SK-N-SH treated with all-trans-retinoic acid at 6 μM for 48 hours (cell line): ENCODE data around the gene CHRNA7.
"Not testable (repeated sequence)": the region's sequence is repeated elsewhere in the genome, so short reads cannot be mapped to it uniquely, and the experiment has no call there.

Experiments used
- ARNTL ChIP-seq: fragments of 450-650 bp; formaldehyde crosslinking; IDR thresholded peaks from 2 replicates; pipeline ENCODE4 v1.5.0; 2020; ENCODE audit warnings: low read depth, mild to moderate bottlenecking, moderate library complexity, borderline replicate concordance
- BACH2 ChIP-seq: fragments of 250-450 bp; sonication (Bioruptor Pico); IDR thresholded peaks from 2 replicates; pipeline ENCODE4 v1.9.0; 2021; ENCODE audit warnings: mild to moderate bottlenecking, borderline replicate concordance
- ISL1 ChIP-seq: fragments of 250-450 bp; sonication (Bioruptor Pico); IDR thresholded peaks from 2 replicates; pipeline ENCODE4 v2.1.2; 2022; ENCODE audit warnings: mild to moderate bottlenecking, moderate library complexity
- OSR1 ChIP-seq: fragments of 250-450 bp; sonication (Bioruptor Pico); IDR thresholded peaks from 2 replicates; pipeline ENCODE4 v1.8.0; 2022; ENCODE audit warnings: moderate library complexity, mild to moderate bottlenecking, inconsistent platforms
- RARB ChIP-seq: fragments of 250-450 bp; sonication (Bioruptor Pico); IDR thresholded peaks from 2 replicates; pipeline ENCODE4 v1.8.0; 2021; ENCODE audit warnings: mild to moderate bottlenecking, moderate library complexity
- SNAI2 ChIP-seq: fragments of 250-450 bp; sonication (Bioruptor Pico); IDR thresholded peaks from 2 replicates; pipeline ENCODE4 v1.5.0; 2020; ENCODE audit warnings: mild to moderate bottlenecking, moderate library complexity
- TOX ChIP-seq: fragments of 250-450 bp; sonication (Bioruptor Pico); IDR thresholded peaks from 2 replicates; pipeline ENCODE4 v1.8.0; 2021; ENCODE audit warnings: mild to moderate bottlenecking, moderate library complexity, borderline replicate concordance
- ZC3H10 ChIP-seq: fragments of 250-450 bp; sonication (Bioruptor Pico); IDR thresholded peaks from 2 replicates; pipeline ENCODE4 v1.5.1; 2021; ENCODE audit warnings: mild to moderate bottlenecking, moderate library complexity
- ZNF8 ChIP-seq: fragments of 450-650 bp; formaldehyde crosslinking; IDR thresholded peaks from 2 replicates; pipeline ENCODE4 v1.5.0; 2020; ENCODE audit warnings: mild to moderate bottlenecking, moderate library complexity
- TF ChIP-seq, protein P1 (sequence below): fragments of 250-450 bp; sonication (Bioruptor Pico); IDR thresholded peaks from 2 replicates; pipeline ENCODE4 v1.8.0; 2020; ENCODE audit warnings: mild to moderate bottlenecking, moderate library complexity, borderline replicate concordance
- TF ChIP-seq, protein P2 (sequence below): fragments of 250-450 bp; sonication (Bioruptor Pico); IDR thresholded peaks from 2 replicates; pipeline ENCODE4 v1.5.1; 2020; ENCODE audit warnings: low read depth, mild to moderate bottlenecking, moderate library complexity
- TF ChIP-seq, protein P3 (sequence below): fragments of 250-450 bp; sonication (Bioruptor Pico); IDR thresholded peaks from 2 replicates; pipeline ENCODE4 v1.5.0; 2020; ENCODE audit warnings: mild to moderate bottlenecking, moderate library complexity

DNA sequence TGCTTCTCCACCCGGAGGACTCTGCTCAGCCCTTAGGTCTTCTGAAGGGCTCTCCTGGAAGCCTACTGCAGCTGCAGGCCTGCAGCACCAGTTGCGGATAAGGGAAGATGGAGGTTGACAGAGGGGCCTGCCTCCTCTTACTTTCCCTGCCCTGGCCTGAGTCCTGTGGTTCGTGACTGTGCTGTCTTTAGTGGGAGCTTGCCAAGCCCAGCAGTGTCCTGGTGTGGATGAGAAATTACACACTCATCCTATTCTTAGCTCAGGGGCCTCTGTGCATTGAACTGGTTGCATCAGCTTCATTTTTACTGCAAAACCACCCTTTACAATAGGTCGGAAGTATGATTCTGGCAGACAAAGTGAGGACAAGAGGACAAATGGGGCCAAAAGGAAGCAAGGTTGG lies 163.5 kb downstream of the CHRNA7 start:
- not testable (repeated sequence) for TF ChIP-seq ARNTL (CRISPR knock-in tag); TOX; ISL1 (CRISPR knock-in tag); OSR1; RARB (CRISPR knock-in tag); BACH2 (CRISPR knock-in tag); SNAI2 (CRISPR knock-in tag); ZC3H10 (CRISPR knock-in tag); ZNF8 (CRISPR knock-in tag)
- TF ChIP-seq, protein P1, sequence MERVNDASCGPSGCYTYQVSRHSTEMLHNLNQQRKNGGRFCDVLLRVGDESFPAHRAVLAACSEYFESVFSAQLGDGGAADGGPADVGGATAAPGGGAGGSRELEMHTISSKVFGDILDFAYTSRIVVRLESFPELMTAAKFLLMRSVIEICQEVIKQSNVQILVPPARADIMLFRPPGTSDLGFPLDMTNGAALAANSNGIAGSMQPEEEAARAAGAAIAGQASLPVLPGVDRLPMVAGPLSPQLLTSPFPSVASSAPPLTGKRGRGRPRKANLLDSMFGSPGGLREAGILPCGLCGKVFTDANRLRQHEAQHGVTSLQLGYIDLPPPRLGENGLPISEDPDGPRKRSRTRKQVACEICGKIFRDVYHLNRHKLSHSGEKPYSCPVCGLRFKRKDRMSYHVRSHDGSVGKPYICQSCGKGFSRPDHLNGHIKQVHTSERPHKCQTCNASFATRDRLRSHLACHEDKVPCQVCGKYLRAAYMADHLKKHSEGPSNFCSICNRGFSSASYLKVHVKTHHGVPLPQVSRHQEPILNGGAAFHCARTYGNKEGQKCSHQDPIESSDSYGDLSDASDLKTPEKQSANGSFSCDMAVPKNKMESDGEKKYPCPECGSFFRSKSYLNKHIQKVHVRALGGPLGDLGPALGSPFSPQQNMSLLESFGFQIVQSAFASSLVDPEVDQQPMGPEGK (CRISPR knock-in tag): not testable (repeated sequence)
- TF ChIP-seq, protein P2, sequence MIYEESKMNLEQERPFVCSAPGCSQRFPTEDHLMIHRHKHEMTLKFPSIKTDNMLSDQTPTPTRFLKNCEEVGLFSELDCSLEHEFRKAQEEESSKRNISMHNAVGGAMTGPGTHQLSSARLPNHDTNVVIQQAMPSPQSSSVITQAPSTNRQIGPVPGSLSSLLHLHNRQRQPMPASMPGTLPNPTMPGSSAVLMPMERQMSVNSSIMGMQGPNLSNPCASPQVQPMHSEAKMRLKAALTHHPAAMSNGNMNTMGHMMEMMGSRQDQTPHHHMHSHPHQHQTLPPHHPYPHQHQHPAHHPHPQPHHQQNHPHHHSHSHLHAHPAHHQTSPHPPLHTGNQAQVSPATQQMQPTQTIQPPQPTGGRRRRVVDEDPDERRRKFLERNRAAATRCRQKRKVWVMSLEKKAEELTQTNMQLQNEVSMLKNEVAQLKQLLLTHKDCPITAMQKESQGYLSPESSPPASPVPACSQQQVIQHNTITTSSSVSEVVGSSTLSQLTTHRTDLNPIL (CRISPR knock-in tag): not testable (repeated sequence)
- TF ChIP-seq, protein P3, sequence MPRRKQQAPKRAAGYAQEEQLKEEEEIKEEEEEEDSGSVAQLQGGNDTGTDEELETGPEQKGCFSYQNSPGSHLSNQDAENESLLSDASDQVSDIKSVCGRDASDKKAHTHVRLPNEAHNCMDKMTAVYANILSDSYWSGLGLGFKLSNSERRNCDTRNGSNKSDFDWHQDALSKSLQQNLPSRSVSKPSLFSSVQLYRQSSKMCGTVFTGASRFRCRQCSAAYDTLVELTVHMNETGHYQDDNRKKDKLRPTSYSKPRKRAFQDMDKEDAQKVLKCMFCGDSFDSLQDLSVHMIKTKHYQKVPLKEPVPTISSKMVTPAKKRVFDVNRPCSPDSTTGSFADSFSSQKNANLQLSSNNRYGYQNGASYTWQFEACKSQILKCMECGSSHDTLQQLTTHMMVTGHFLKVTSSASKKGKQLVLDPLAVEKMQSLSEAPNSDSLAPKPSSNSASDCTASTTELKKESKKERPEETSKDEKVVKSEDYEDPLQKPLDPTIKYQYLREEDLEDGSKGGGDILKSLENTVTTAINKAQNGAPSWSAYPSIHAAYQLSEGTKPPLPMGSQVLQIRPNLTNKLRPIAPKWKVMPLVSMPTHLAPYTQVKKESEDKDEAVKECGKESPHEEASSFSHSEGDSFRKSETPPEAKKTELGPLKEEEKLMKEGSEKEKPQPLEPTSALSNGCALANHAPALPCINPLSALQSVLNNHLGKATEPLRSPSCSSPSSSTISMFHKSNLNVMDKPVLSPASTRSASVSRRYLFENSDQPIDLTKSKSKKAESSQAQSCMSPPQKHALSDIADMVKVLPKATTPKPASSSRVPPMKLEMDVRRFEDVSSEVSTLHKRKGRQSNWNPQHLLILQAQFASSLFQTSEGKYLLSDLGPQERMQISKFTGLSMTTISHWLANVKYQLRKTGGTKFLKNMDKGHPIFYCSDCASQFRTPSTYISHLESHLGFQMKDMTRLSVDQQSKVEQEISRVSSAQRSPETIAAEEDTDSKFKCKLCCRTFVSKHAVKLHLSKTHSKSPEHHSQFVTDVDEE (CRISPR knock-in tag): not testable (repeated sequence)
